ENCODE data around the gene PHLDB1.

DNA sequence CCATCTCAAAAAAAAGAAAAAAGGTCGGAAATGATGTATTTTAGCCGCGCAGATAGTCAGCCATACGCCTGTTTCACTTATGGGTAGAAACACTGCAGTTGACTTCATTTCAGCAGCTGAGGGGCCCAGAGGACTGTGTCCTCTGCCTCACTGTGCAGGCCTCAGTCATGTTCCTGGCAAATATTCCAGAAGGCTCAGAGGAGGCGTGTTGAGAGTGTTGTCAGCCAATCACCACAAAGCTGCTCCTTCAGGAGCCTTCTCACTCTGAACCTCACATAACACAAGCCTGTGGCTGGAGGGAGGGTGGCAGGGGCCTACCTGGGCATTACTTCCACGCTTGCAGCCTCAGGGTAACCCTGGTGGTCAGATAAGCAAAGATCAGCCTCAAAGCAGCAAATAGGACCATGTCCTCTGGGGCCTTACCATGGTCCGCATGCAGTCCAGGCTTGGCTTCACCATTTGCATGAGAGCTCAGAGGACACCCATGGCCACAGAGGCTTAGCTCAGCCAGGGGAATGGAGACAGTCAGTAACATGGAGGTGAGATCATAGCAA, 89.3 kb downstream of the PHLDB1 start:
- TF ChIP-seq, protein P1, sequence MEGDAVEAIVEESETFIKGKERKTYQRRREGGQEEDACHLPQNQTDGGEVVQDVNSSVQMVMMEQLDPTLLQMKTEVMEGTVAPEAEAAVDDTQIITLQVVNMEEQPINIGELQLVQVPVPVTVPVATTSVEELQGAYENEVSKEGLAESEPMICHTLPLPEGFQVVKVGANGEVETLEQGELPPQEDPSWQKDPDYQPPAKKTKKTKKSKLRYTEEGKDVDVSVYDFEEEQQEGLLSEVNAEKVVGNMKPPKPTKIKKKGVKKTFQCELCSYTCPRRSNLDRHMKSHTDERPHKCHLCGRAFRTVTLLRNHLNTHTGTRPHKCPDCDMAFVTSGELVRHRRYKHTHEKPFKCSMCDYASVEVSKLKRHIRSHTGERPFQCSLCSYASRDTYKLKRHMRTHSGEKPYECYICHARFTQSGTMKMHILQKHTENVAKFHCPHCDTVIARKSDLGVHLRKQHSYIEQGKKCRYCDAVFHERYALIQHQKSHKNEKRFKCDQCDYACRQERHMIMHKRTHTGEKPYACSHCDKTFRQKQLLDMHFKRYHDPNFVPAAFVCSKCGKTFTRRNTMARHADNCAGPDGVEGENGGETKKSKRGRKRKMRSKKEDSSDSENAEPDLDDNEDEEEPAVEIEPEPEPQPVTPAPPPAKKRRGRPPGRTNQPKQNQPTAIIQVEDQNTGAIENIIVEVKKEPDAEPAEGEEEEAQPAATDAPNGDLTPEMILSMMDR (IDR thresholded peaks at IDR 0.05) = no peak
- no peak for TF ChIP-seq POLR2A (IDR thresholded peaks at IDR 0.05)
- TF ChIP-seq EP300 (IDR thresholded peaks at IDR 0.05) = no peak
